AML-193 (cell line): ENCODE results near the gene NOM1.

ENCODE experiments used
- DNase-seq, 2 experiments: peaks; one replicate each; lab custom pipeline; 2025; lab: John Stamatoyannopoulos, UW

The NOM1 gene

DNA sequence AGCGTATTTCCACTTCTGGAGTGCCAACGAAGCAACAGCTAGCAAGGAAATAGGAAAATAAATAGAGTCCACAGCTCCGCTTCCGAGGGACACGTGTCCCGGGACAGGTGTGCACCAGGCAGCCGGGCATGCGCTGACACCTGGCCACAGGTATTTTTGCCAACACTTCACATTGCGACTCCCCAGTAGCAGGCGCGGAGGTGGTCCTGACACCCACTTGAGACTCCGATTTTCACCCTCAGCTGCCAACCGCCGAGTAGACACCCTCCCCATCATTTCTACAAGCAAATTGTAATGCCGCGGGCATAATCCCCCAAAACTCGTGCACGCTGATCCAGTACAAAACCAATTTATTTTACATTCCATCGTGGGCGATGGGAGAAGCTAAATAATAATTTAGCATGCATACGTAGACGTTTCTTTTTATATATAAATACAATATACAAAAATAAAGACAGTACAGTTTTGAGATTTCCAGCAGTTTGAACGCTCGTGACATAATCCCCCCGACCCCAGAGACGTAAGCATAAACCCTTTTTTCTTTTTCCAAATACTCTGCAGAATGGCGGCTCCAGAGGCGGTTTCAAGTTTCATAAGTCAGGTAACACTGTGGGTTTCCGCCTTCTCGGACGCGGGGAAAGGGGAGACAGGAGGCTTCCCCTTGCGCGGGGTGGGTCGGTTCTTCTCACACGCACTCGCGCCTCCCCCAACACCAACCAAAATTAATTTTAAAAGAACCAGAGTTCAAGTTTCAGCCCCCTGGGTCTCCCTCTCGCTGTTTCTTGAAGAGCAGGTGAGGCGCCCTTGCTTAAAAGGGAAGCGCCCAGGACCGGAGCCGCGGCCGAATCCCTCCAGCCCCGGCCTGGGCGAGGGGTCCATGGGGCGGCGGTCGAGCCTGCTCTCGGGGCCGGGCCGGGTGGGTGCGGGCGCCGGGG is 55.3 kb downstream of the NOM1 start:
- DNase-seq, result no peak

DNA sequence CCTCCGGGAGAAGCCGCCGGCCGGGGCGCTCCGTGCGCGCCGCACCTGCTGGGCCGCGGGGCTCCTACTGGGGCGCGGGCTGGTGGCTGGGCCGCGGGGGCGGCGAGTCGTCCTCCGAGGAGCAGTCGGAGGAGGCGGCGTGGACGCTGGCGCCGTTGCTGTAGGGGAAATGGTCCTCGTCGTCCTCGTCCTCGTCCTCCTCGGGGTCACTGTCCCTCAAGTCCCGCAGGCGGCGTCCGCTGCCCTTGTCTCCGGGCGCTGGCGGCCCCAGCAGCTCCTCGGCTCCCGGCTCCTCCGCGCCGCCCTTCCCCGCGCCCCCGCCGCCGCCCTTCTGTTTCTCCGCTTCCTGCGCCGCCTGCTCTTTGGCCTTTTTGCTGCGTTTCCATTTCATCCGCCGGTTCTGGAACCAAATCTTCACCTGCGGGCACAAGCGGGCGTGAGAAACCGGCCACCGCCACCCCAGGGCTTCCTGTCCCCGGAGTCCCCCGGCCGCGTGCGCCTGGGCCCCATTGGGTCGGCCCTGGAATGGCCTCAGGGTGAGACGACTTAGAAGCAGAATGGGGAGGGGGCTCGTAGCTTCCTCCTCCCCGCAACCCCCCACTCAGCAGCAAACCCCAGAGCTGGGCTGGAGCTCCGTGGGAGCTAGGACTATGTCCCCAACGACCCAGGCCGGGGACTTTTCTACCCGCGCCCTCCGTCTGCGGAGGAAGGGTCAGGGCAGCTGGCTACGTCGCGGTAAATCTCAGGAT is 56.1 kb downstream of the NOM1 start:
- DNase-seq, result no peak

DNA sequence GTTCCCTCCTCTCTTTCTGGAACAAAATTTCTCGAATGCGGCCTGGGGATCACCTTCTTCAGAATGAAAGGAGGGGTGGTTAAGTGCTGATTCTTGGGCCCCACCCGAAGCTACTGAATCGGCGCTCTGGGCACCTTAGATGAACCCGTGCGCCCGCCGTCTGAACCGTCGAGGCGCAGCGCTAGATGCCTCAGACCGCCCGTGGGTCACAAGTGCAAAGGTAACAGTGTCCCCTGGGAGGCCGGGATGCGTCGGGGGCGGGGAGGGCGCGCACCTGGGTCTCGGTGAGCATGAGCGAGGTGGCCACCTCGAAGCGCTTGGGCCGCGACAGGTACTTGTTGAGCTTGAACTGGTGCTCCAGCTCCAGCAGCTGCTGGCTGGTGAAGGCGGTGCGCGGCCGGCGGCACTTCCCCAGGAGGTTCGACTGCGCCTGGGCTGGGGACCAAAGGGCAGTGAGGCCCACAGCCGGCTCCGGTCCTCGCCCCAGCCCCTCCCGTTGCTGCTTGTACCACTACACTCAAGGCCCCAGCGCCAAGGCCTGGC is 56.8 kb downstream of the NOM1 start:
- no peak for DNase-seq

DNA sequence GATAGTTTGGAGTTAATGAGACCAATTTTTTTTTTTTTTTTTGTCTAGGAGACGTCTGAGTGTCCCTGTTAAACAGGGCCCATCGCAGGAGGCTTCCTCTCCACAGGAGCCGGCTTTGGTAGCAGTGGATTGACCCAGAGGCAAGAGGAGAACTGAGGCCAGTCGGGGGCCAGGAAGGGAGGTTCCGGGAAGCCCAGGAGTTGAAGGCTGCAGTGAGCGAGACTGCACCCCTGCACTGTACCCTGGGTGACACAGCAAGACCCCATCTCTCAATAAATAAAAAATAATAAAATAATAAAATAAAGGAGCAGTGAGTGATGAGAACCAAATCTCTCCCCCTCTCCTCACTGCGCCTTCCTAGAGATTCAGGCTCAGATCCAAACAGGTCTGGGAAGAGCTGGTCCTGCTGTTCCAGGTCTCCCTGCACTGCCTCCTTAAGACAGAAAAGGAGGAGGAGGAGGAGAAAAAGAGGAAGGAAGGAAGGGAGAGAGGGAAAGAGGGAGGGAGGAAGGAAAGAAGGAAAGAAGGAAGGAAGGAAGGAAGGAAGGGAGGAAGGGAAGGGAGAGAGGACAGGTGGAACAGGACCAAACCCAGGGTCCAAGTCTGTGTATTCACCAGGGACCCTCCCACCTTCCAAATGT is 57.4 kb downstream of the NOM1 start:
- no peak for DNase-seq

DNA sequence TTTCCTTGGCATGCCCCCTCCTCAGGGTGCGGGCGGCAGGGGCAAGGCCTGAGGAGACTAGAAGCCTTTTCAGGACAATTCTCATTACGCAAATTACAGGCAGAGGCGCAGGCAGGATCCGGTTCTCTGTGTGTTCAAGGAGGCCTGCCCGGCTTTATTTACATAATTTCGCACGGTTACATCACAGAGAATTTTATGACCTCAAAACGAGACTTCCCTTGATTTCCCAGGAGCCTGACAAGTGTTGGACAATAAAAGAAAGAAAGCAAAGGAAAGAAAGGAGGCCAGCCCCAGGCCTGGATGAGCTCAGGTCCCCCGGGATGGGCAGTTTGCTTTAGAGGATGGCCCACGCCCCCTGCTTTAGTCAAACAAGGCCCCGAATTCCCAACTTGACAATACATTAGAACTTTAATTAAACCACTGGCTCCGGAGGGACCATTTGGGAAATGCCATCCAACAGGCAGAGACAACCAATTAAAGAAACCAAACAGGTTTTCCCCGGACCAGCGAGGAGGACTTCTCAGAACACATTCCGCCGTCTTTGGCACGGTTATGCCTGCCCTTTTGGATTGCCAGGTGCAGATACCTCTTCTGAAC is 58.1 kb downstream of the NOM1 start:
- no peak for DNase-seq

DNA sequence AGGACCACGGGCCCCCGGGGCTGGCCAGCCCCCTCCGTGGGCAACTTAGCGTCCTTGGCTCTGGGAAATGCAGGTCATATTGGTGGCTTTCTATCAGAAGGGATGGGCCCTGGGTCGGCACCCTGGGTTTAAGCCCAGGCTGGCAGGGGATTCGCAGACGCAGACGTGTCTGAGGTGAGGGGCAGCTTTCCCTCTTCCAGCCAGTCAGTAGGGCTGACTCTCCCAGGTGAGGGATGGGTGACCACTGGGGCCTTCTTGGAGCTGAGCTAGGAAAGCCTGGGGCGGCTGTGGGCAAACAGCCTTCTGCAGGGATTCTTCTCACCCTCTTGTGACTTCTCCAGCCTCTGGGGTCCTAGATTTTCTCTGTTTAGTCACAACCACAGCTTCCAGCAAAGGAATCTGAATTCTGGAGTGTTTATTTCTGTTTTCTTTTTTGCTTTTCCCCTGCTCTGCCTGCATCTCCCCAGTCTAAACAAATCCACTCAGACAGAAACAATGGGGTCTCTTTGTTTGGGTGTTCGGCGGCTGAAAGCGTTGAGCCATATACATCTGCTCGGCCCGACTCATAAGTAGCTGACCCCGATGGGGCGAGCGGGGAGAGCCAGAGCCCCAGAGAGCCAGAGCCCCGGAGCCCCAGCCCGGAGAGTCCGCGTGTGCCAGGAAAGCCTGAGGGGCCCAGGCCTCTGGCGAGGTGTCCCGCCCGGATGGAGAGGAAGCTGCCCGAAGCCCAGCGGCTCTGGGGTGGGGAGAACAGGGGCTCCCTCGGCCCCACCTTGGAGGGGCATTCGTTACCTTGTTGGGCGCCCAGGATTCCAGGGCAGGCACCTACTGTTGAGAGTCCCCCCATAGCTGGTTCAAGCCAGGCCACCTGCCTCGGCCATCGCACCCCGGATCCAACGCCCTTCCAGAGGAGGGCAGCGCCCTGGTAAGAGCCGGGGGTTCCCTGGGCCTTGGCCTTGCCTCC is 59.0 kb downstream of the NOM1 start:
- no peak for DNase-seq

- DNase-seq, result no peak
Measured at GRCh38 chr7:157009170-157009777, 59.8 kb downstream of the NOM1 start.

- DNase-seq, result no peak
Measured at GRCh38 chr7:157009778-157010587, 60.5 kb downstream of the NOM1 start.

DNA sequence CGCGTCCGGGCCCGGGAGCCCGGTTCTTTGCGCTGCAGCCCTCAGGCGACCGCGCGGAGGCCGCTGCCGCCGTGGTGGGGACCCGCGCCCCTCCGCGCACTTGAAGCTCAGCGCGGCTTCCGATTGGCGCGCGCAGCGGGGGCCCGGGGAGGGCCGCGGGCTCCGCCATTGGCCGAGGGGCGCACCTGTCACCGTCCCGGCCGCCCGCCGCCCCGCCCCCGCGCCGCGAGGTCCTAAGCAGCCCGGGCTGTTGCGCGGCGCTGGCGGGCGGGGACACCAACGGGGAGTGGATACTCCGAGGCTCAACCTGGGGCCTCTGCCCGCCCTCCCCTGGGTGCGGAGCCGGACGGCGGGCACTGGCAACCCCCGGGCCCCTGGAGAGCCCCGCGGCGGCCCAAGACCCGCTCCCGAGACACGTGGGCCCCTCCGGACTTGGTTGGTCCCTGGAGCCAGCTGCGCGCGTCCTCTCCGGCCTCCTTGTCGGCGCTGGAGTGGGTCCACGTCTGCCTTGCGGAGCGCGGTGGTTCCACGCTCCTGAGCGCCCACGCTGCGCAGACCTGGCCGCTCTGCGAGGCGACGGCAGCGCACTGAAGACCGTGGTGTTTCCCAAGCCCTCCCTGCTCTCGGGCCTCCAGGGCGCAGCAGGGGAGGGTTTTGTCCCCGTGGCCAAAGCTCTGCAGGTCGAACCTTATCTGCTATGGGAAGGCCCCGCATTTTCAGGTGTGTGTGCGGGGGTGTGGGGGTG is 61.2 kb downstream of the NOM1 start, which contains the start of gene MNX1:
TSS of gene MNX1 (minus strand) at position 76 of the 745 bp plus-strand sequence. CDS start 313 bp downstream, outside the sequence.
- no peak for DNase-seq

- no peak for DNase-seq
Measured at GRCh38 chr7:157011333-157012112, 62.0 kb downstream of the NOM1 start.

DNA sequence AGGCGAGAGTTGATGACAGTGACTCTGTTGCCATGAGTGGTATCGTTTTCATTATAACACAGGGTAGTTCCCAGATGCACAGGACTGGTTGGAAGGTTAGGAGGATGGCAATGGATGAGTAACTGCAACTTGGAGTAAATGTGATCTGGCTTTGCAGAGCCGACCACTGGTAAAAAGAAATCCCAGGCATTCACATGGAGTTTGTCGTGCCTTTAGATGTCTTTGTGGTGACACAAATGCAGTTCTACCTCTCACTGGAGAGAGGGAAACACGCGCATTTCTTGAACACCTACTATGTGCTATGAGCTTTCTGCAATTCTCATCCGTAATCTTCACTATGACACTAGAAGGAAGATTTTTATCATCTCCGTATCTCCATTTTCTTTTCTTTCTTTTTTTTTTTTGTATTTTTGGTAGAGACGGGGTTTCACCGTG is 62.6 kb downstream of the NOM1 start:
- DNase-seq, result no peak

- DNase-seq, result no peak
Measured at GRCh38 chr7:157013101-157013500, 63.6 kb downstream of the NOM1 start.

DNA sequence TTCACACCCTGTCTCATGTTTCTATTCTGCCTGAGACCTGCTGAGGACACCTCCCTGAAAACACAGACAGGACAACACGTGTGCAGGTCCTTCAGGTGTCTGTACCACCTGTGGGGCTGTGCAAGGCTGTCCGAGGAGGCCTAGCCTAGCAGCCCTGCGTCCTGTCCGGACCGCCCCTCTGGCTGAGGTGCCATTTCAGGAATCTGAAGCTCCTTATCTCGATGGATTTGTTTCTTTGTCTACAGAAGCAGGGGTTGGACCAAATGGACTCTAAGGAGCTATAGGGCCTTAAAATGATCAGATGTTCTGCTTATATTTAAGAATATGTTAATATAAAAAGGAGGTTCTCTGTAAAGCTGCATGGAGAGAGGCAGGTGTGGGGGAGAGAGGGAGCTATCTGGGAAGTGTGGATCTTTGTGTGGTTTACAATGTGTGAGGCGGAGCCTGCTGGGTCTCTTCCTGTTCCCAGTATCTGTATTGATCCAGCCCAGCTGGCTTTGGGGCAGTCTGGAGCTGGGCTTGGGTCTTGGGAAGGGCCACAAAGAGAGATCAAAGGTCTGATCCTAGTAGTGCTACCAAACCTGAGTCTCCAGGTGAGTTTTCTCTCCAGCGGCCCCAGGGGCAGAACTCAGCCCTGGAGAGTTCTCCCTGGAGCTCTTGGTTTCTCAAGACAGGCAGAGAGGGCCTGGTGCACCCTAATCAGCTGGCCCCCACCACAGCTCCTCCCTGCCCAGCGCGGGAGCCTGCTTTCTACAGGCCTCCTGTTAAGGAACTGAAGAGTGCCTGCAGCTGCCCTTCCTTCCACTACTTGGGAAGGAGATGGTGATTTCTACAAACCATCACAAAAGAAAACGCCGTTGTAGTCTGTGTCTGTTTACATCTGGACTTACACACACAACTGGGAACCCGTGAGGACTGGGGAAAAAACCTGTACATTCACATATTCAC is 64.4 kb downstream of the NOM1 start:
- DNase-seq, result no peak

DNA sequence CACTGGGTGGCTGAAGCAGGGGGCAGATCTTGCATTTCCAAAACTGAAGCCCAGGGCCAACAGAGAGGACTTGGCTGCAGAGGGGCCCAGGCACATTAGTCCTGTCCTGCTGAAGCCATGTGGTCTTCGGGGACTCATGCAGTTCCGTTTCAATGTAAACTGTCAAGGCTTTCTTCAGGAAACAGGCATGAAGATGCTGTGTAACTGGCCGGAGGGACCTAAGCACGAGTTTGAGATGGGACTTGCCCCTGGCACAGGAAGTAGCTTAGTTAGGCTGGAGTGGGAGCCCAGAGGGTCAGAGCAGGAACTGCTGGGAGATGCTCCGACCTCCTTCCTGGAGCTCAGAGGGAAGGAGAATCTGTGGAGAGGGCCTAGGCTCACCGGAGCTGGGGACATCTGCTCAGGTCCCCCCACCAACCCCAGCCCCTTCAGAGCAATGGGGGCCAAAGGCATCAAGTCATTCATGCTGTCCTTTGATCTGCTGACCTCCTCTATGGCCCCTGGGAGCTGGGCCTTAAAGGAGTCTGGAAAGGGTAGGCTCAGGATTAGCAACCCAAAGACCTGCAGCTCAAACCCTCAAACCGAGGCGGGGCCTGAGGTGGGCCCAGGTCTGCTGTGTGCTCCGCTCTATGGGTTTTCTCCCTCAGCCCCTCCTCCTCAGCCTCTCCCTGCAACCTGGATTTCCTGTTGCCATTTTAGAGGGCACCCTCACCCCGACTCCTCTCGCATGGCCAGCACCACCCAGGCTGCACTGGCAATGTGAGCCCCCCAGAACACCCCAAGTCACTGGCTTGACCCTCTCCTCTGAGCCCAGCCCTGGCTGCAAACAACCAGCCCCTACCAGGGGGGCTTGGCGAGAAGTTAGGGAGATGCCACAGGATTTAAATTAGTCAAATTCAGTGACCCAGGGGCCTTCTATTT is 65.4 kb downstream of the NOM1 start:
- DNase-seq, result no peak

- no peak for DNase-seq
Measured at GRCh38 chr7:157016024-157016351, 66.5 kb downstream of the NOM1 start.
